Heart right ventricle (tissue), 16 donors: ENCODE results near the gene SPDL1. TPM values are rescaled to one million over a fixed set of nuclear protein-coding genes. Genes with fewer than 3 reads are reported as not detected.

Source experiments
- ATAC-seq, 8 donors: fragments of 200-7000 bp; cut with Tn5 transposase; one replicate each; pipeline ENCODE4 v1.9.1; 2020; ENCODE audit warnings: mild to moderate bottlenecking in 8 of 8, moderate library complexity in 8 of 8, moderate number of reproducible peaks in 1 of 8
- DNase-seq, 2 donors: peaks; one replicate each; pipeline ENCODE4 v3.0.0-alpha.2; 2020
- H3K27ac ChIP-seq, 10 donors: fragments of 200-600 bp; sonication (generic) in 2 of 10; one replicate each; pipeline versions ENCODE4 v1.5.0 to v1.8.0; 2020 to 2022; ENCODE audit warnings: mild to moderate bottlenecking in 3 of 10
- H3K27me3 ChIP-seq, 7 donors: fragments of 200-600 bp; one replicate each; pipeline ENCODE4 v1.8.0; 2021 to 2022; ENCODE audit warnings: mild to moderate bottlenecking in 2 of 7
- H3K36me3 ChIP-seq, 9 donors: fragments of 200-600 bp; sonication (generic) in 1 of 9; one replicate each; pipeline versions ENCODE4 v1.5.0 to v1.8.0; 2020 to 2022; ENCODE audit warnings: mild to moderate bottlenecking in 2 of 9
- H3K4me1 ChIP-seq, 9 donors: fragments of 200-600 bp; sonication (generic) in 1 of 9; one replicate each; pipeline versions ENCODE4 v1.5.0 to v1.8.0; 2020 to 2022; ENCODE audit warnings: mild to moderate bottlenecking in 4 of 9
- H3K4me3 ChIP-seq, 10 donors: fragments of 200-600 bp; sonication (generic) in 2 of 10; one replicate each; pipeline versions ENCODE4 v1.5.0 to v1.8.0; 2020 to 2022; ENCODE audit warnings: mild to moderate bottlenecking in 7 of 10, moderate library complexity in 2 of 10
- H3K9me3 ChIP-seq, 11 donors: fragments of 200-600 bp in 10 of 11; sonication (generic) in 2 of 11; one replicate each; pipeline versions ENCODE4 v1.5.0 to v1.8.0; 2013 to 2022; ENCODE audit warnings: mild to moderate bottlenecking in 2 of 11, control low read depth in 1 of 11, moderate library complexity in 1 of 11
- CTCF ChIP-seq, 9 donors: fragments of 200-600 bp; sonication (generic) in 2 of 9; IDR thresholded peaks; one replicate each; pipeline versions ENCODE4 v1.5.0 to v1.8.0; 2021 to 2022; ENCODE audit warnings: antibody characterized with exemption in 9 of 9, mild to moderate bottlenecking in 5 of 9, moderate library complexity in 1 of 9
- WGBS, 2 donors: extraction: QIAGEN DNeasy Blood & Tissue Kit; methylation state at CpG; one replicate each; pipeline ENCODE4 v1.1.7; 2013; ENCODE audit warnings: inconsistent platforms in 1 of 2; 5-methylcytosine and 5-hydroxymethylcytosine counted together
- intact Hi-C, 10 donors: fragments of 100-400 bp; cut with DNase I; formaldehyde crosslinking; loops; one replicate each; pipeline versions ENCODE4 v1.11.1 to v1.14.2; 2022
- polyA plus RNA-seq, 2 donors: library from polyadenylated mRNA; stranded (reverse); fragments of 200-250 nt; gene quantifications; one replicate each; pipeline ENCODE4 v1.2.3, GENCODE V29; 2013
- total RNA-seq, 10 donors: library from RNA; stranded (reverse); fragmentation: NEBNext Ultra II Directional in 3 of 10; extraction: Animal tissue kit (Norgen Biotek cat#: 25700) in 3 of 10; gene quantifications; one replicate each; pipeline versions ENCODE4 v1.2.1 to v1.2.4, GENCODE V29; 2021 to 2023
- donor health status: Arrhythmogenic right ventricular cardiomyopathy.
- donor health status: ischemic (EF 13 %, LVEDD 7.1; RV severe dilation, severe dysfunction).
- donor health status: healthy with polysubstance abuse.
- donor health status: DM: no; HTN: yes; CAD: no.
- donor health status: DM: no; HTN: no; CAD: no.
- donor health status: ischemic (EF 25% LVEDD 6.9; RV normal size, moderate dysfunction).
- donor health status: ischemic (EF 25% LVEDD 5.7; RV mildly dilated, moderate dysfunction).
- donor health status: healthy.
- donor health status: DM: yes; HTN: yes; CAD: no.
- donor health status: Ischemic cardiomyopathy.
- donor health status: ischemic (EF 35%, LVEDD 5.7; RV mildly dilated, moderate dysfunction).
- donor health status: nonischemic (EF 11% LVEDD 7.7; RV severe dilation, severe dysfunction).
- donor health status: DM: yes; HTN: yes; CAD: no.
- donor health status: PGD.
- donor health status: ischemic (EF 29% LVEDD 5.4; RV normal size, mild dysfunction).
- donor health status: nonischemic (EF 23%, LVEDD 6.1; RV moderate dilation, normal function).

SPDL1 gene
- total and polyA plus RNA-seq, 12 donors: 2.9 to 5.7 (median 4.1) TPM

GRCh38 chr5:169550227-169550626 is 33.3 kb upstream of the SPDL1 start:
- Histone ChIP-seq H3K4me1 (peaks cover 0 to 9% (median 0%) of the 10 kb centered on the region in 9 donors), H3K27ac (no peak overlapping the region), H3K36me3 (no peaks in the 10 kb centered on the region), H3K4me3 (no peak overlapping the region), H3K9me3 (peaks cover 0 to 10% (median 0%) of the 10 kb centered on the region in 11 donors), H3K27me3 (peaks cover 0 to 38% (median 22%) of the 10 kb centered on the region in 7 donors)
- 23 to 28% methylated on average over 4 of the region's 4 CpGs for WGBS, 2 donors
- ATAC-seq (no peak), DNase-seq (no peak)
- intact Hi-C loops: no loop called here
- TF ChIP-seq CTCF (IDR thresholded peaks at IDR 0.05): no peak

- intact Hi-C loops: no loop called here
- peaks cover 0 to 9% (median 0%) of the 10 kb centered on the region in 9 donors for H3K4me1 ChIP-seq
- H3K27me3 ChIP-seq: peaks cover 0 to 38% (median 22%) of the 10 kb centered on the region in 7 donors
- no peak overlapping the region for H3K27ac ChIP-seq
- H3K36me3 ChIP-seq: no peaks in the 10 kb centered on the region
- H3K9me3 ChIP-seq: peaks cover 0 to 10% (median 0%) of the 10 kb centered on the region in 11 donors
- no peak for TF ChIP-seq CTCF (IDR thresholded peaks at IDR 0.05)
- H3K4me3 ChIP-seq: no peak overlapping the region
- WGBS, 2 donors: 92 to 93% methylated on average over 1 of the region's 1 CpG
- ATAC-seq (no peak), DNase-seq (no peak)
Measured at GRCh38 chr5:169551146-169551545, 32.4 kb upstream of the SPDL1 start.

- 55 to 62% methylated on average over 4 of the region's 4 CpGs for WGBS, 2 donors
- no peak for TF ChIP-seq CTCF (IDR thresholded peaks at IDR 0.05)
- no peak for DNase-seq
- intact Hi-C loops: no loop called here
- peaks cover 0 to 10% (median 0%) of the 10 kb centered on the region in 11 donors for H3K9me3 ChIP-seq
- no peak for ATAC-seq
- H3K27ac ChIP-seq: no peak overlapping the region
- no peaks in the 10 kb centered on the region for H3K36me3 ChIP-seq
- H3K4me1 ChIP-seq: peaks cover 0 to 9% (median 0%) of the 10 kb centered on the region in 9 donors
- no peak overlapping the region for H3K4me3 ChIP-seq
- H3K27me3 ChIP-seq: peaks cover 0 to 36% (median 22%) of the 10 kb centered on the region in 7 donors
Measured at GRCh38 chr5:169551696-169552095, 31.9 kb upstream of the SPDL1 start.

GRCh38 chr5:169554251-169554650 is 29.3 kb upstream of the SPDL1 start:
- TF ChIP-seq CTCF (IDR thresholded peaks at IDR 0.05): no peak
- ATAC-seq: no peak
- 89 to 91% methylated on average over 1 of the region's 1 CpG for WGBS, 2 donors
- H3K4me3 ChIP-seq: no peak overlapping the region
- H3K4me1 ChIP-seq: no peaks in the 10 kb centered on the region
- no peaks in the 10 kb centered on the region for H3K36me3 ChIP-seq
- H3K27ac ChIP-seq: no peak overlapping the region
- H3K27me3 ChIP-seq: peaks cover 0 to 25% (median 17%) of the 10 kb centered on the region in 7 donors
- peaks cover 0 to 29% (median 0%) of the 10 kb centered on the region in 11 donors for H3K9me3 ChIP-seq
- intact Hi-C loops: no loop called here
- DNase-seq: no peak
